ENCODE results near the gene DGKD. TPM values are rescaled to one million over a fixed set of nuclear protein-coding genes. Genes with fewer than 3 reads are reported as not detected.

Gene DGKD
- total and polyA plus RNA-seq, 2 donors from 2014 or later: 2.6 to 32.3 TPM

- DNase-seq: no peak
- H3K4me1 ChIP-seq (ENCODE audit: control insufficient read depth in 2 of 3, insufficient read depth in 2 of 3, low read depth in 1 of 3, low read length in 3 of 3): no peaks in the 10 kb centered on the region
- no peak for TF ChIP-seq CTCF (IDR thresholded peaks at IDR 0.05; ENCODE audit: borderline replicate concordance, extremely low read depth, insufficient read depth)
- no peaks in the 10 kb centered on the region for H3K9me3 ChIP-seq (ENCODE audit: control insufficient read depth in 2 of 3, insufficient read depth in 1 of 3, low read length in 3 of 3)
- no peak overlapping the region for H3K9ac ChIP-seq (ENCODE audit: low read length in 3 of 3)
- no peaks in the 10 kb centered on the region for H3K36me3 ChIP-seq (ENCODE audit: control insufficient read depth in 2 of 3, insufficient read depth in 3 of 3, low read length in 3 of 3)
- H3K27ac ChIP-seq (ENCODE audit: low read depth in 2 of 2, low read length in 2 of 2): no peak overlapping the region
- H3K27me3 ChIP-seq (ENCODE audit: control insufficient read depth, insufficient read depth, low read length): no peaks in the 10 kb centered on the region
- no peak for FAIRE-seq
- intact Hi-C loops (cut with DNase I): no loop called here
- H3K4me3 ChIP-seq (ENCODE audit: low read length in 3 of 3): no peak overlapping the region
These were observed 41.4 kb upstream of the DGKD start for GRCh38 chr2:233312874-233313273.

GRCh38 chr2:233314180-233314925 lies 39.9 kb upstream of the DGKD start:
- no peak overlapping the region for H3K4me3 ChIP-seq (ENCODE audit: low read length in 3 of 3)
- intact Hi-C loops (cut with DNase I): no loop called here
- no peaks in the 10 kb centered on the region for H3K27me3 ChIP-seq (ENCODE audit: control insufficient read depth, insufficient read depth, low read length)
- no peaks in the 10 kb centered on the region for H3K4me1 ChIP-seq (ENCODE audit: control insufficient read depth in 2 of 3, insufficient read depth in 2 of 3, low read depth in 1 of 3, low read length in 3 of 3)
- no peaks in the 10 kb centered on the region for H3K36me3 ChIP-seq (ENCODE audit: control insufficient read depth in 2 of 3, insufficient read depth in 3 of 3, low read length in 3 of 3)
- FAIRE-seq (no peak), DNase-seq (peak; percentile 42 to 67 (median 45))
- no peak for TF ChIP-seq CTCF (IDR thresholded peaks at IDR 0.05; ENCODE audit: borderline replicate concordance, extremely low read depth, insufficient read depth)
- H3K9ac ChIP-seq (ENCODE audit: low read length in 3 of 3): no peak overlapping the region
- no peak overlapping the region for H3K27ac ChIP-seq (ENCODE audit: low read depth in 2 of 2, low read length in 2 of 2)
- H3K9me3 ChIP-seq (ENCODE audit: control insufficient read depth in 2 of 3, insufficient read depth in 1 of 3, low read length in 3 of 3): no peaks in the 10 kb centered on the region

GRCh38 chr2:233317196-233317943 lies 36.9 kb upstream of the DGKD start:
- no peak overlapping the region for H3K27ac ChIP-seq (ENCODE audit: low read depth in 2 of 2, low read length in 2 of 2)
- intact Hi-C loops (cut with DNase I): no loop called here
- DNase-seq (no peak), FAIRE-seq (no peak)
- H3K36me3 ChIP-seq (ENCODE audit: control insufficient read depth in 2 of 3, insufficient read depth in 3 of 3, low read length in 3 of 3): no peaks in the 10 kb centered on the region
- H3K4me3 ChIP-seq (ENCODE audit: low read length in 3 of 3): no peak overlapping the region
- H3K9me3 ChIP-seq (ENCODE audit: control insufficient read depth in 2 of 3, insufficient read depth in 1 of 3, low read length in 3 of 3): no peaks in the 10 kb centered on the region
- no peaks in the 10 kb centered on the region for H3K4me1 ChIP-seq (ENCODE audit: control insufficient read depth in 2 of 3, insufficient read depth in 2 of 3, low read depth in 1 of 3, low read length in 3 of 3)
- TF ChIP-seq CTCF (IDR thresholded peaks at IDR 0.05; ENCODE audit: borderline replicate concordance, extremely low read depth, insufficient read depth): no peak
- no peak overlapping the region for H3K9ac ChIP-seq (ENCODE audit: low read length in 3 of 3)
- H3K27me3 ChIP-seq (ENCODE audit: control insufficient read depth, insufficient read depth, low read length): no peaks in the 10 kb centered on the region

All from kidney (tissue), 14 donors.